DOHH2 (cell line): ENCODE data around the gene ANKRD23.

ENCODE experiments used
- H3F3A ChIP-seq: fragments of 200-600 bp; sonication (generic), shearing (Covaris generic); 2 replicates; pipeline ENCODE4 v1.6.0; 2016; ENCODE audit warnings: antibody characterized with exemption, mild to moderate bottlenecking; ENCODE audit not compliant: control insufficient read depth, insufficient read depth
- H3K27ac ChIP-seq: fragments of 200-600 bp; sonication (generic); 2 replicates; pipeline ENCODE4 v1.5.1; 2014; ENCODE audit warnings: low read depth, mild to moderate bottlenecking, low read length, moderate library complexity
- H3K27me3 ChIP-seq: fragments of 200-600 bp; sonication (generic); 2 replicates; pipeline ENCODE4 v1.6.1; 2014; ENCODE audit warnings: mild to moderate bottlenecking, low read length, mixed read lengths; ENCODE audit not compliant: control insufficient read depth
- H3K36me3 ChIP-seq: fragments of 200-600 bp; sonication (generic); 2 replicates; pipeline ENCODE4 v1.6.1; 2014; ENCODE audit warnings: mild to moderate bottlenecking, low read length, moderate library complexity, mixed read lengths; ENCODE audit not compliant: control insufficient read depth
- H3K4me1 ChIP-seq: fragments of 200-600 bp; sonication (generic); 2 replicates; pipeline ENCODE4 v1.6.1; 2014; ENCODE audit warnings: mild to moderate bottlenecking, low read length, mixed read lengths; ENCODE audit not compliant: control insufficient read depth
- H3K4me2 ChIP-seq: fragments of 200-600 bp; sonication (generic); 2 replicates; pipeline ENCODE4 v1.6.0; 2014; ENCODE audit warnings: mild to moderate bottlenecking, low read length, moderate library complexity
- H3K4me3 ChIP-seq: fragments of 200-600 bp; sonication (generic); 2 replicates; pipeline ENCODE4 v1.5.1; 2014; ENCODE audit warnings: mild to moderate bottlenecking, low read length, mixed read lengths
- H3K79me2 ChIP-seq: fragments of 200-600 bp; sonication (generic); 2 replicates; pipeline ENCODE4 v1.6.1; 2014; ENCODE audit warnings: mild to moderate bottlenecking, low read length, mixed read lengths; ENCODE audit not compliant: control insufficient read depth
- H3K9me2 ChIP-seq: fragments of 200-600 bp; sonication (generic); replicated peaks from 2 replicates; pipeline ENCODE4 v1.6.1; 2014; ENCODE audit warnings: mild to moderate bottlenecking, low read length, mixed read lengths; ENCODE audit not compliant: control insufficient read depth
- H3K9me3 ChIP-seq: fragments of 200-600 bp; sonication (generic); 2 replicates; pipeline ENCODE4 v1.6.1; 2014; ENCODE audit warnings: antibody characterized with exemption, low read length, mixed read lengths; ENCODE audit not compliant: control insufficient read depth, insufficient read depth
- H4K20me1 ChIP-seq: fragments of 200-600 bp; sonication (generic); 2 replicates; pipeline ENCODE4 v1.6.0; 2014; ENCODE audit warnings: low read depth, mild to moderate bottlenecking, antibody characterized with exemption, low read length, moderate library complexity; ENCODE audit not compliant: control insufficient read depth, insufficient read depth
- EZH2phosphoT487 ChIP-seq: fragments of 200-600 bp; sonication (generic); IDR thresholded peaks from 2 replicates; pipeline ENCODE4 v1.6.1; 2017; ENCODE audit warnings: borderline replicate concordance, mild to moderate bottlenecking, antibody characterized with exemption, low read length, moderate library complexity, mixed read lengths
- TF ChIP-seq, protein P1 (sequence below): fragments of 200-600 bp; sonication (generic); IDR thresholded peaks from one replicate; pipeline ENCODE4 v1.5.1; 2014; ENCODE audit warnings: antibody characterized with exemption, mild to moderate bottlenecking, low read depth, low read length; ENCODE audit not compliant: poor library complexity, severe bottlenecking

The ANKRD23 gene

DNA sequence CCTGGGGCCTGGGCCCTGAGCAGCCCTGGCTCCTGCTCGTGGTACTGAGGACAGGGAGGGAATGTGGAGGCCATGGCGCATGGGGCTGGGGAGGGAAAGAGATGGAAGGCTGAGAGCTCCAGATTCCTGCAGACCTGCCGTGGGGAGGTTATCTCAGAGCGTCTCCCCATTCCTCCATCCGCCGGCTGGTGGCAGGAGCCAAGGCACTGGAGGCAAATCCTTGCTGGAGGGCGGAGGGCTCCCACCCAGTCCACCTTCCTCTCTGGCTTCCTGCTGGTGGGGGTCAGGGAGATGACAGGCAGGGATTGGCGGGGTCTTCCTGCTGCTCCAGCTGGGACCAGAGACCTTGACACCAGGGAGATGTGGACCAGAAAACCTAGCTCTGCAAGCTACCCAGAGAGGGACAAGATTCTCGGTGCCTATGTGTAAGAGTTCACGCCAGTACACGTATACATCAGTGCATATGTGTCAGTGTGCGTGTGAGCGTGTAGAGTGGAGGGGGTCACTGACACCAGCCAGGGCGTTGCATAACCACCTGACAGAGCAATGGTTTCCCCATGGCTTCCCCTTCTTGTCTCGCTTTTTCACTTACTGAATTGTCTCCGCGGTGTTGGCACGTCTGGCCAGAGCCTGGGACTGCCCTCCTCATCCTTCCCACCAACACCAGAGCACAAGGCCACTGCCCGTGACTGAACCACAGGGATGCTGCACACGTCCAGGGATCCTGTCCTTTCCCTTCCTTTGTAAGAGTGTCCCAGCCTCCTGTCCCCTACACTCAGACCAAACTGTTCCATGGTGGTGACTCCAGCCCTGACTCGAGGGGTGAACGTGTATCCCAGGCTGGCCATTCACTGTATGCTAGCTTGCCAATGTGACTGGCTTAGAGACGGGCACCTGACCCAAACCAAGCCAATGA lies 41.9 kb upstream of the ANKRD23 start:
- no peaks in the 10 kb centered on the region for H3K4me1 ChIP-seq
- H3F3A ChIP-seq = no peaks in the 10 kb centered on the region
- no peaks in the 10 kb centered on the region for H3K9me2 ChIP-seq
- no peak overlapping the region for H3K4me2 ChIP-seq
- H4K20me1 ChIP-seq = no peaks in the 10 kb centered on the region
- H3K36me3 ChIP-seq = no peaks in the 10 kb centered on the region
- TF ChIP-seq EZH2phosphoT487 = no peak
- no peaks in the 10 kb centered on the region for H3K79me2 ChIP-seq
- no peak overlapping the region for H3K4me3 ChIP-seq
- H3K9me3 ChIP-seq = no peaks in the 10 kb centered on the region
- no peak overlapping the region for H3K27ac ChIP-seq
- no peaks in the 10 kb centered on the region for H3K27me3 ChIP-seq

DNA sequence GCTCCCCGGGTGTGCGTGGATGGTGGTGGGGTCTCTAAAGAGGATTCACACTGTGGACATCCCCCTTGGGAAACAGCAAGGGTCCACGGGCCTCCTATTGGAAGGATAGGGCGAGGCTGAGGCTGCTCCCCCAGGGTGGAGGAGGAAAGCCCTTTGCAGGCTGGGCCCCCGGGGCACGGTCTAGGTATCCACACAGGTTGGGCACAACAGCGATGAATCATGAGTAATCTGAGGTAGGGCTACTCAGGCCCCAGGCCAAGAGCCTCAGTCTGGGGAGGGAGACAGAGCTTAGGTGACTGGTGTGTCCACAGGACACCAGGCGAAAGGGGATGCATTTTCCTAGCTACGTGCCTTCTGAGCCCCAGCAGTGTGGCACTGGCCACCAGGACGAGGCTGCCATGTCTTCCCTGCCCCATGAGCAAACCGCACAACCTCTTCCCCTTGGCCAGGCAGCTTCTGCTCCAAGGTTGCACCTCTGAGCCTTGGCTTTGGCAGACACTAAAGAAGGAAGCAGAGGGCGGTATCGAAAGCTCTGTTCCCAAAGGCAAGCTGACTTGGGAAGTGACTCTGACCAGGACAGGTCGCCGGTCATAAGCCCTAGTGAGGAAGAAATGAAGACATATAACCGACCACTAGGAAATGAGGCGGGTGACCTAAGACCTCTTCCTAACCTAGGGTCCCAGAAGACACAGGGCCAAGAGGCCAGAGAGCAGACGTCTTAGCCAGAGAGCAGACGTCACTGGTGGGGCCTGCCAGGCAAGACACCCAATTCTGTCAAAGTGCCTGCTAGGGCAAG lies 40.7 kb upstream of the ANKRD23 start:
- no peaks in the 10 kb centered on the region for H4K20me1 ChIP-seq
- no peaks in the 10 kb centered on the region for H3K79me2 ChIP-seq
- H3K27me3 ChIP-seq = no peaks in the 10 kb centered on the region
- no peaks in the 10 kb centered on the region for H3K4me1 ChIP-seq
- TF ChIP-seq, protein P1, sequence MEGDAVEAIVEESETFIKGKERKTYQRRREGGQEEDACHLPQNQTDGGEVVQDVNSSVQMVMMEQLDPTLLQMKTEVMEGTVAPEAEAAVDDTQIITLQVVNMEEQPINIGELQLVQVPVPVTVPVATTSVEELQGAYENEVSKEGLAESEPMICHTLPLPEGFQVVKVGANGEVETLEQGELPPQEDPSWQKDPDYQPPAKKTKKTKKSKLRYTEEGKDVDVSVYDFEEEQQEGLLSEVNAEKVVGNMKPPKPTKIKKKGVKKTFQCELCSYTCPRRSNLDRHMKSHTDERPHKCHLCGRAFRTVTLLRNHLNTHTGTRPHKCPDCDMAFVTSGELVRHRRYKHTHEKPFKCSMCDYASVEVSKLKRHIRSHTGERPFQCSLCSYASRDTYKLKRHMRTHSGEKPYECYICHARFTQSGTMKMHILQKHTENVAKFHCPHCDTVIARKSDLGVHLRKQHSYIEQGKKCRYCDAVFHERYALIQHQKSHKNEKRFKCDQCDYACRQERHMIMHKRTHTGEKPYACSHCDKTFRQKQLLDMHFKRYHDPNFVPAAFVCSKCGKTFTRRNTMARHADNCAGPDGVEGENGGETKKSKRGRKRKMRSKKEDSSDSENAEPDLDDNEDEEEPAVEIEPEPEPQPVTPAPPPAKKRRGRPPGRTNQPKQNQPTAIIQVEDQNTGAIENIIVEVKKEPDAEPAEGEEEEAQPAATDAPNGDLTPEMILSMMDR = no peak
- TF ChIP-seq EZH2phosphoT487 = no peak
- no peaks in the 10 kb centered on the region for H3K9me2 ChIP-seq
- H3K4me3 ChIP-seq = no peak overlapping the region
- no peaks in the 10 kb centered on the region for H3K9me3 ChIP-seq
- H3K4me2 ChIP-seq = no peak overlapping the region
- H3F3A ChIP-seq = no peaks in the 10 kb centered on the region
- no peaks in the 10 kb centered on the region for H3K36me3 ChIP-seq
- H3K27ac ChIP-seq = no peak overlapping the region

DNA sequence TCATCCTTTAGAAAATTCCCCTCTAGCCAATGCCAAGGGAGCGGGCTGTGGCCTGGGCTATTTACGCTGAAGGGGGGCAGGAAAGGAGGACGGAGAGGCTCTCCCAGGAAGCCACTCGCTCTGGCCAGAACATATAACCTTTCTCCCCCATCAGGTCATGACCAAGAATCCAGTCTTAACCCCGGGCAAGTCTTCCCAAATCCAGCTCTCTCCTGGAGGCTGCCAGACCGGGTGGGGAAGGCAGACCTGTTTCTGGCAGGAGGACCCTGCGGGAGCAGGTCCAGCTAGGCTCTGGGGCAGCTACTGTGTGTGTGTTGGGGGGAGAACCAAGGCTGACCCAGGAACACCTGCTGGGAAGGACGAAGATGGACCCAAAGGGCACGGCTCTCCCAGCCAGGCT lies 39.5 kb upstream of the ANKRD23 start:
- no peaks in the 10 kb centered on the region for H3K9me3 ChIP-seq
- H3K9me2 ChIP-seq = no peaks in the 10 kb centered on the region
- TF ChIP-seq, protein P1 = no peak
- TF ChIP-seq EZH2phosphoT487 = no peak
- H3K79me2 ChIP-seq = no peaks in the 10 kb centered on the region
- no peaks in the 10 kb centered on the region for H3K36me3 ChIP-seq
- H3K4me1 ChIP-seq = no peaks in the 10 kb centered on the region
- no peaks in the 10 kb centered on the region for H3K27me3 ChIP-seq
- no peak overlapping the region for H3K27ac ChIP-seq
- no peak overlapping the region for H3K4me3 ChIP-seq
- H4K20me1 ChIP-seq = no peaks in the 10 kb centered on the region
- no peak overlapping the region for H3K4me2 ChIP-seq
- H3F3A ChIP-seq = no peaks in the 10 kb centered on the region

DNA sequence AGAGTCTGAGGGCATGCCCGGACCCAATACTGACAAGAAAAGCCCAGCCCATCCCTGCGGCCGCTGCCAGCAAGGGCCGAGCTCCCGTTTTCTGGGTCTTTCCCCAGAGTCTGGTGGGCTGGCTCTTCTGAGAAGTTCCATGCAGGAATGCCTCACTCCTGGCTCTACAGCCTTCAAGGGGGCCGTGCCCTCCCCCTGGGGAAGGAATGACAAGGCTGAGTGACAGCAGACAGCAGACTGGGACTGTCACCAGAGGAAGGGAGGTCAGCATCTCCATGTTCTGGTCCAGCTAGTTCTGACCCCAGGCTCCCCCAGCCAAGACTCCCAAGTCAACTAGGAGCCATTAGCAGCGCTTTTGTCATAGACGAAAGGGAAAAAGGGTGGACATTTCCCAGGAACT lies 39.1 kb upstream of the ANKRD23 start:
- Histone ChIP-seq H3K27me3 (no peaks in the 10 kb centered on the region), H3K79me2 (no peaks in the 10 kb centered on the region), H3K27ac (no peak overlapping the region), H3K36me3 (no peaks in the 10 kb centered on the region), H3K9me3 (no peaks in the 10 kb centered on the region), H3K4me3 (no peak overlapping the region), H3K4me1 (no peaks in the 10 kb centered on the region), H3K9me2 (no peaks in the 10 kb centered on the region), H4K20me1 (no peaks in the 10 kb centered on the region), H3K4me2 (no peak overlapping the region), H3F3A (no peaks in the 10 kb centered on the region)
- no peak for TF ChIP-seq EZH2phosphoT487
- TF ChIP-seq, protein P1 = no peak
